Stomach (tissue), 9 donors: Measurements from ENCODE around the gene RARS2. TPM values are rescaled to one million over a fixed set of nuclear protein-coding genes. Genes with fewer than 3 reads are reported as not detected.

ENCODE experiments used
- DNase-seq, 2 donors: peaks; one replicate each; pipeline versions ENCODE4 v3.0.0 to v3.0.0-alpha.2; 2013 to 2019
- H3K27ac ChIP-seq, 5 donors: fragments of 200-600 bp in 4 of 5; sonication (generic) in 4 of 5; one replicate each; pipeline ENCODE4 v1.5.1; 2013 to 2019; ENCODE audit warnings: mild to moderate bottlenecking in 1 of 5, moderate library complexity in 1 of 5
- H3K27me3 ChIP-seq, 3 donors: fragments of 200-600 bp; sonication (generic); one replicate each; pipeline ENCODE4 v1.5.1; 2017 to 2019; ENCODE audit warnings: mixed run types in 1 of 3
- H3K36me3 ChIP-seq, 4 donors: fragments of 200-600 bp; sonication (generic); 1 replicate in 3 of 4; 2 replicates in 1 of 4; pipeline ENCODE4 v1.5.1; 2016 to 2019
- H3K4me1 ChIP-seq, 4 donors: fragments of 200-600 bp; sonication (generic); one replicate each; pipeline ENCODE4 v1.5.1; 2016 to 2019
- H3K4me3 ChIP-seq, 4 donors: fragments of 200-600 bp; sonication (generic) in 3 of 4; one replicate each; pipeline ENCODE4 v1.5.1; 2016 to 2019; ENCODE audit warnings: mild to moderate bottlenecking in 1 of 4
- H3K9me3 ChIP-seq, 4 donors: fragments of 200-600 bp; sonication (generic); one replicate each; pipeline ENCODE4 v1.5.1; 2016 to 2019
- EP300 ChIP-seq: sonication (generic); formaldehyde crosslinking; IDR thresholded peaks from one replicate; pipeline ENCODE4 v1.6.1; 2017; ENCODE audit warnings: antibody characterized with exemption
- POLR2A ChIP-seq, 4 donors: fragments of 450-650 bp; IDR thresholded peaks; one replicate each; pipeline ENCODE4 v1.6.1; 2016; ENCODE audit warnings: antibody characterized with exemption in 4 of 4, control low read depth in 2 of 4, mild to moderate bottlenecking in 1 of 4, moderate library complexity in 1 of 4
- POLR2AphosphoS5 ChIP-seq, 3 donors: sonication (generic); formaldehyde crosslinking; IDR thresholded peaks; one replicate each; pipeline ENCODE4 v1.6.1; 2016; ENCODE audit warnings: antibody characterized with exemption in 3 of 3
- WGBS, 5 donors: extraction: QIAGEN DNeasy Blood & Tissue Kit in 3 of 5; methylation state at CpG; one replicate each; pipeline versions ENCODE4 v1.1.5 to v1.1.7; 2013 to 2018; 5-methylcytosine and 5-hydroxymethylcytosine counted together
- intact Hi-C: fragments of 100-400 bp; cut with DNase I; formaldehyde crosslinking; loops from one replicate; pipeline ENCODE4 v1.15.1; 2023; ENCODE audit warnings: low total_unique reads
- polyA plus RNA-seq, 3 donors: library from polyadenylated mRNA; stranded (reverse); fragments of 200-250 nt; gene quantifications; one replicate each; pipeline ENCODE4 v1.2.3, GENCODE V29; 2013
- total RNA-seq, 5 donors: library from RNA; depleted of rRNA; stranded (reverse); fragments of >200 nt; gene quantifications; one replicate each; pipeline versions ENCODE4 v1.1.0 to v1.2.3, GENCODE V29; 2014 to 2016
- TF ChIP-seq, protein P1 (sequence below), 7 experiments: fragments of 450-650 bp in 4 of 7; fragments of 200-600 bp in 3 of 7; sonication (generic) in 3 of 7; IDR thresholded peaks; one replicate each; pipeline ENCODE4 v1.5.1; 2016 to 2019; ENCODE audit warnings: antibody characterized with exemption in 7 of 7, control low read depth in 2 of 7, mild to moderate bottlenecking in 1 of 7
- donor health status: healthy with polysubstance abuse.
- donor health status: Bipolar disorder and iron deficiency.
- donor health status: healthy.

The RARS2 gene
- total and polyA plus RNA-seq, 8 donors = 17.7 to 126 (median 36.6) TPM

- Histone ChIP-seq H3K36me3 (peaks cover 7 to 76% (median 72%) of the 10 kb centered on the region in 4 donors), H3K4me1 (no peaks in the 10 kb centered on the region), H3K4me3 (no peak overlapping the region), H3K27ac (no peak overlapping the region), H3K27me3 (no peaks in the 10 kb centered on the region), H3K9me3 (no peaks in the 10 kb centered on the region)
- TF ChIP-seq POLR2A (IDR thresholded peaks at IDR 0.05) (no peak), EP300 (no peak), POLR2AphosphoS5 (IDR thresholded peaks at IDR 0.05) (no peak)
- TF ChIP-seq, protein P1, sequence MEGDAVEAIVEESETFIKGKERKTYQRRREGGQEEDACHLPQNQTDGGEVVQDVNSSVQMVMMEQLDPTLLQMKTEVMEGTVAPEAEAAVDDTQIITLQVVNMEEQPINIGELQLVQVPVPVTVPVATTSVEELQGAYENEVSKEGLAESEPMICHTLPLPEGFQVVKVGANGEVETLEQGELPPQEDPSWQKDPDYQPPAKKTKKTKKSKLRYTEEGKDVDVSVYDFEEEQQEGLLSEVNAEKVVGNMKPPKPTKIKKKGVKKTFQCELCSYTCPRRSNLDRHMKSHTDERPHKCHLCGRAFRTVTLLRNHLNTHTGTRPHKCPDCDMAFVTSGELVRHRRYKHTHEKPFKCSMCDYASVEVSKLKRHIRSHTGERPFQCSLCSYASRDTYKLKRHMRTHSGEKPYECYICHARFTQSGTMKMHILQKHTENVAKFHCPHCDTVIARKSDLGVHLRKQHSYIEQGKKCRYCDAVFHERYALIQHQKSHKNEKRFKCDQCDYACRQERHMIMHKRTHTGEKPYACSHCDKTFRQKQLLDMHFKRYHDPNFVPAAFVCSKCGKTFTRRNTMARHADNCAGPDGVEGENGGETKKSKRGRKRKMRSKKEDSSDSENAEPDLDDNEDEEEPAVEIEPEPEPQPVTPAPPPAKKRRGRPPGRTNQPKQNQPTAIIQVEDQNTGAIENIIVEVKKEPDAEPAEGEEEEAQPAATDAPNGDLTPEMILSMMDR (IDR thresholded peaks at IDR 0.05) = no peak
- intact Hi-C loops = no loop called here
- WGBS, 5 donors = 79 to 93% (median 82%) methylated on average over 4 of the region's 4 CpGs
- DNase-seq = peak in 1 of 2 donors; percentile 28
Observed at GRCh38 chr6:87540539-87540938, 49.2 kb downstream of the RARS2 start.

DNA sequence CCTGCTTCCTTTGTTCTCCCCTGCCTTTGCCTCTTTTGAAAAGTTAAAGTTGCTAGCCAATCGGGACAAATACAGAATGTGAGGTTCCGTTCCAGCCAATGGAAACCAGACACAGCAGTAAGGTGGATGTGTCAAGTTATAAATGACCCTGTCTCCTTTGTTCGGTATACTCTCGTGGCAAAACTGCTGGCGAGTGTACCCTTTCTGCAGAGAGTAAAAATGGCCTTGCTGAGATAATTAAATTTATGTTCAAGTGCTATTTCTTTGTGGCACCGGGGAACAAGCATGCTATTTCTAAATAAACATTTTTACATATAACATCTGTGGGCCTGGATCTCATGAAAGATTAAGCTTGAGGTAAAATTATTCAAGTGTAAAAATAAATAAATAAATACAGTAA is 50.2 kb downstream of the RARS2 start:
- no peak overlapping the region for H3K4me3 ChIP-seq
- DNase-seq = no peak
- no peaks in the 10 kb centered on the region for H3K4me1 ChIP-seq
- H3K27me3 ChIP-seq = no peaks in the 10 kb centered on the region
- no peak overlapping the region for H3K27ac ChIP-seq
- peaks cover 0 to 69% (median 65%) of the 10 kb centered on the region in 4 donors for H3K36me3 ChIP-seq
- no peak for TF ChIP-seq POLR2AphosphoS5 (IDR thresholded peaks at IDR 0.05)
- TF ChIP-seq, protein P1 (IDR thresholded peaks at IDR 0.05) = no peak
- TF ChIP-seq POLR2A (IDR thresholded peaks at IDR 0.05) = no peak
- TF ChIP-seq EP300 = no peak
- no peaks in the 10 kb centered on the region for H3K9me3 ChIP-seq
- intact Hi-C loops = no loop called here
- 89 to 97% (median 95%) methylated on average over 6 of the region's 6 CpGs for WGBS, 5 donors

- Histone ChIP-seq H3K27ac (no peak overlapping the region), H3K4me3 (no peak overlapping the region), H3K36me3 (peaks cover 0 to 64% (median 59%) of the 10 kb centered on the region in 4 donors), H3K9me3 (no peaks in the 10 kb centered on the region), H3K27me3 (no peaks in the 10 kb centered on the region), H3K4me1 (no peaks in the 10 kb centered on the region)
- TF ChIP-seq POLR2A (IDR thresholded peaks at IDR 0.05) (no peak), POLR2AphosphoS5 (IDR thresholded peaks at IDR 0.05) (no peak), EP300 (no peak)
- TF ChIP-seq, protein P1 (IDR thresholded peaks at IDR 0.05) = no peak
- DNase-seq = no peak
- WGBS, 5 donors = 97 to 100% (median 100%) methylated on average over 1 of the region's 1 CpG
- intact Hi-C loops = no loop called here
Observed at GRCh38 chr6:87538510-87539260, 51.1 kb downstream of the RARS2 start.

DNA sequence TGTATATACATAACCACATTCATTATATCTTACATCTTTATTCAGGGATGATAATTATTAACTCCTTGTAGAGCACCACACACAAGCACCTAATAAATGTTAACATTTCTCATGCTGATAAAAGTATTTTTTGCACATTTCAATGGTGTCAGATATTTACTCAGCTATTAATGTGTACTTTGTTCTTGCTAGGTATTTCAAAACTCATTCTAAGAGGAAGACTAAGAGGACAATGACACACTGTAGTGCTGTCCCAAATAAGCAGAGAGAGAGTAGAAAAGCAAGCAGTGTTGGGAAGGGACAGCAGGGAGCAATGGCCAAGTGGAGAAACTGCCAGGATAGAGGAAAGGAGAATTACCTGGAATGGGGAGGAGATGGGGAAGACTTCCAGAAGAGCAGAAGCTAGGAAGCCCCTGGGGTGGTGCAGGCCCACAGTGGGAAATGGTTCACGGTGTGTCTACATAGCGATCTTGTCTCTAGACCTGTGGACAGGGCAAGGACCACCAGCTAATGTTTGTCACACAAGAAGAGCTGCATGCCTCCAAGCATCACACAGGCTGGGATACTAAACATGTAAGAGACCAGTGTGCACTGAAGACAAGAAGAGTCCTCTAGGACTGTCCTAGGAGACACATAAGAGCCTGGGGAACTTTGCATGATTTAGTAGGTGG is 55.3 kb downstream of the RARS2 start:
- intact Hi-C loops = no loop called here
- no peak for TF ChIP-seq EP300
- TF ChIP-seq, protein P1 (IDR thresholded peaks at IDR 0.05) = no peak
- no peak for TF ChIP-seq POLR2A (IDR thresholded peaks at IDR 0.05)
- TF ChIP-seq POLR2AphosphoS5 (IDR thresholded peaks at IDR 0.05) = no peak
- Histone ChIP-seq H3K27me3 (no peaks in the 10 kb centered on the region), H3K36me3 (peaks cover 3 to 48% (median 39%) of the 10 kb centered on the region in 4 donors), H3K4me3 (no peak overlapping the region), H3K9me3 (no peaks in the 10 kb centered on the region), H3K4me1 (no peaks in the 10 kb centered on the region), H3K27ac (no peak overlapping the region)
- no peak for DNase-seq
- WGBS, 5 donors = 77 to 93% (median 88%) methylated on average over 2 of the region's 2 CpGs
